GM18861 (cell line): ENCODE data around the gene DBF4B.

Source experiments
- ATAC-seq: cut with Tn5 transposase; IDR thresholded peaks from one replicate; pipeline ENCODE4 v1.9.1; 2021; ENCODE audit not compliant: unreplicated experiment

Gene DBF4B

GRCh38 chr17:44775838-44776621, 67.6 kb downstream of the DBF4B start:
- peak; percentile 11 for ATAC-seq

DNA sequence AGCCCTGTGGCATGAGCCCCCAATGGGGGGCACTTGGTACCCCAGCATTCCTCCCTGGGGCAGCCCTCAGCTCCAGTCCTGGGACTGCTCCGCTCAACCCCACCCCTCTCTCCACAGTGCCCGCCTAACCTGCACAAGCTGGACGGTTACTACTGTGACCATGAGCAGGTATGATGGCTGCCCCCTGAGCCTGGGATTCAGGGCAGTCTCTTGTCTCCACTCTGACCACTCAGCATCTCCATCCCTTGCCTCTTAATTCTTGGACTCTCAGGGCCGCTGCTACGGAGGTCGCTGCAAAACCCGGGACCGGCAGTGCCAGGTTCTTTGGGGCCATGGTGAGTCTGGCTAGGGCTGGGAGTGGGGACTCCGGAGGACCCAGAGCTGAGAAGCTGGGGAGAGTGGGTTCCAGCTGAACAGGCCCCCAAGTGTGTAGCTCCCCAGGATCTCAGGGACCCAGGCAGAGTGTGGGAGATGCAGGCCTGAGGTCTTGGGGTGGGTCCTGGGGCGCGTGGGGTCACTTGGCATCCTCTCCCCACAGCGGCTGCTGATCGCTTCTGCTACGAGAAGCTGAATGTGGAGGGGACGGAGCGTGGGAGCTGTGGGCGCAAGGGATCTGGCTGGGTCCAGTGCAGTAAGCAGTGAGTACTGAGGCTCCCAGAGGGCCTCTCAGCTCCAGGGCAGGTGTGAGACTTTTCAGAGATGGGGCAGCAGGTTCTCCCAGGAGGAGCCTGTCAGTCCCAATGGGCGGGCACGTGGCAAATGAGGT, 68.3 kb downstream of the DBF4B start:
- ATAC-seq, result no peak

GRCh38 chr17:44777394-44778348, 69.2 kb downstream of the DBF4B start:
- ATAC-seq, result no peak

GRCh38 chr17:44778656-44779210, 70.3 kb downstream of the DBF4B start:
- ATAC-seq, result no peak

DNA sequence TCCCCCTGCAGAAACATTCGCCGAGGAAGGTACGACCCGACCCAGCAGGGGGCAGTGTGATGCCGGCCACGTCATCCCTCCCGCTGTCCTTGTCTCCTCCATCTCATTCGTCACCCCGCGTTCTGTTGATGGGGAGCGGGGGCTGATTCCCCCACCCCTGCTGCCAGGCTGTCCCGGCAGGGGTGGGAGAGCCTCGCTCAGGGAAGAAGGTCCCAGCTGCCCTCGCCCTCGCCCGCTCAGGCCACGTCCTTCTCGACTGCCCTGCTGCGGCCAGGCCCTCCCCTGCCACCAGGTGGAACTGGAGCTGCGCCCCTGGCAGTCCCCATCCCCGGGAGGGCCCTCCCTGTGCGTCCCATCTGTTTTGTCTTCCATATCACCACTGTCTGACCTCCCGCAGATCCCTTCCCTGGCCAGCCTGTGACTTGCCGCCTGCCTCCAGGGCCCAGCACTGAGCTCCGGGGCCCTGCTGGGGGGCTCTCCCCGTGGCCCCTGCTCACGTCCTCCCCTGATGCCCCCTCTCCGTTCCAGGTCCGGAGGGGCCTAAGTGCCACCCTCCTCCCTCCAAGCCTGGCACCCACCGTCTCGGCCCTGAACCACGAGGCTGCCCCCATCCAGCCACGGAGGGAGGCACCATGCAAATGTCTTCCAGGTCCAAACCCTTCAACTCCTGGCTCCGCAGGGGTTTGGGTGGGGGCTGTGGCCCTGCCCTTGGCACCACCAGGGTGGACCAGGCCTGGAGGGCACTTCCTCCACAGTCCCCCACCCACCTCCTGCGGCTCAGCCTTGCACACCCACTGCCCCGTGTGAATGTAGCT, 71.0 kb downstream of the DBF4B start:
- ATAC-seq, result no peak

- ATAC-seq, result no peak
Observed at GRCh38 chr17:44780161-44780560, 71.7 kb downstream of the DBF4B start.

DNA sequence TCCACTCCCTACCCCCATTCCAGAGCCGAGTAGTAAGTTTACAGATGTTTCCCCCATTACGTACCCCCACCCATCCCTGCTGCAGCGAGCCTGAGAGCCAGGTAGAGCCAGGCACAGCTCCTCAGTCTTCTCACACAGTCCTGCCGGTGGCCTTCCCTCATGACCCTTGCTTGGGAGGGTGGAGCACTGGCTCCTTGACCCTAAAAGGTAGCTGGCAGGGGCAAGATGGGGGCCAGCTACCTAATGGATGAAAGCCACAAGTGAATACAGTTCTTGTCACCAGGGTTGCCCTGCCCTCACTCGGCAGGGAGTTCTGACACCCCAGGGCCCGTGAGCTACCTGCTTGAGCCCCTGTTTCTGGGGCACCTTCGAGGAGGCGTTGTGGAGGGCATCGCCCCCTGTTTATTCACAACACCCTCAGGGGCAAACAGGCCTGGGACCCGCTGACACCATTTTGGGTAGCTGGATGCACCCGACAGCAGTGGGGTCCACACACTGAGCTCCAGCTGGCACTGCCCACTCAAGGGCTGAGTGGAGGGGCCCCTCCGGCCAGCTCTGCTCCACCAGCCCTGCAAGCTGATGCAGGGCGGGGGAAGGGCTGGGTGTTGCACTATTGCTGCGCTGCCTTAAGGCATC, 72.5 kb downstream of the DBF4B start:
- ATAC-seq, result no peak

- no peak for ATAC-seq
Observed at GRCh38 chr17:44781551-44782325, 73.3 kb downstream of the DBF4B start.

- ATAC-seq, result no peak
Observed at GRCh38 chr17:44782326-44782850, 73.9 kb downstream of the DBF4B start.

DNA sequence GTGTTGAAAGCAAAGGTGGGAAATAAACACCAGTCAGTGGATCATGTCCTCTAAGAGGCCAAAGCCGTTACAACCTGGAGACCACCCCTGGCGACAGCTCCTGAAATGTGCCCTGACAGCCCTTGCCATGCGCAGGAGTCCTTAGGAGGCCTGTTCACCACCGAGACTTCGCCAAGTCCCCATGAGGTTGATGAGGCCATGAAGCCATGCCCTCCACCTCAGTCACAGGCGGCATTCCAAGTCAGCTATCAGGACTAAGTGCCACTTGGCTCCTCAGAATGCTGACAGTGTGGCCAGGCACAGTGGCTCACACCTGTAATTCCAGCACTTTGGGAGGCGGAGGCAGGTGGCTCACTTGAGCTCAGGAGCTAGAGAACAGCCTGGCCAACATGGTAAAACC, 77.5 kb downstream of the DBF4B start:
- ATAC-seq, result no peak

GRCh38 chr17:44786551-44787081, 78.2 kb downstream of the DBF4B start:
- ATAC-seq, result no peak

GRCh38 chr17:44787271-44787940, 78.9 kb downstream of the DBF4B start:
- ATAC-seq, result no peak

GRCh38 chr17:44788139-44788538, 79.7 kb downstream of the DBF4B start:
- no peak for ATAC-seq

- no peak for ATAC-seq
Observed at GRCh38 chr17:44792276-44792675, 83.8 kb downstream of the DBF4B start.

GRCh38 chr17:44793885-44794842, 85.7 kb downstream of the DBF4B start:
- ATAC-seq, result no peak

GRCh38 chr17:44794851-44795413, 86.5 kb downstream of the DBF4B start:
- ATAC-seq, result no peak
